Right ventricle myocardium superior (tissue), 1 donor: ENCODE results near the gene IQGAP2. TPM values are rescaled to one million over a fixed set of nuclear protein-coding genes. Genes with fewer than 3 reads are reported as not detected.
A peak's percentile ranks its signal among the peaks of the same experiment; 100 is the strongest.

Experiments
- ATAC-seq: fragments of 200-7000 bp; cut with Tn5 transposase; one replicate; pipeline ENCODE4 v1.9.1; 2020; ENCODE audit warnings: mild to moderate bottlenecking; ENCODE audit not compliant: poor library complexity
- DNase-seq: peaks from one replicate; pipeline ENCODE4 v3.0.0-alpha.2; 2020
- intact Hi-C: fragments of 100-400 bp; cut with DNase I; formaldehyde crosslinking; loops from one replicate; pipeline ENCODE4 v1.11.2; 2022
- total RNA-seq: library from RNA; stranded (reverse); fragmentation: NEBNext Ultra II Directional; extraction: Animal tissue kit (Norgen Biotek cat#: 25700); gene quantifications from one replicate; pipeline ENCODE4 v1.2.1, GENCODE V29; 2021
- donor health status: DM: no; HTN: yes; CAD: no; lungs with severe emphysema.

Gene IQGAP2
- total RNA-seq, 1 donor from 2014 or later = 4.2 TPM

DNA sequence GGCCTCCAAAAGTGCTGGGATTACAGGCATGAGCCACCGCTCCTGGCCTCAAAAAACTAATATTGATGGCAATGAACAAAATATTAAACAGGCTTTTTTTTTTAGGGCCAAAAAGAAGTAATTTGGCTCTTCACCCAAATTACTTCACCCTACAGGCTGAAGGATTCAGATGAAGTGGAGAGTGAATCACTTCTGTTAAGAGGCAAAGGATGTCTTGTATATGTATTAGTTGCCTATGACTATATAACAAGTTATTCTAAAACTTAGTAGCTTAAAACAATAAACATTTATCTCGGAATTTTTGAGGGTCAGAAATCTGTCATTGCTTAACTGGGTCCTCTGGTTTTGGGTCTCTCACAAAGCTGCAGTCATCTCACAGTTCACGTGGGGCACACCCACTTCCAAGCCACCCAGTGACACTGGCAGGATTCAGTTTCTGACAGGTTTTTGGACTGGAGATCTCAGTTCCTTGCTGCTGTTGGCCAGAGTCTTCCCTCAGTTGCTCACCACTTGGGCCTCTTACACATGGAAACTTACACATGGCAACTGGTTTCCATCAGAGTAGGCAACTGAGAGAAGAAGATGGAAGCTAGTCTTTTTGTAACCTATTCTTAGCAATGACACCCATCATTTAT, 66.7 kb downstream of the IQGAP2 start:
- ATAC-seq (no peak), DNase-seq (no peak)
- intact Hi-C loops = no loop called here

DNA sequence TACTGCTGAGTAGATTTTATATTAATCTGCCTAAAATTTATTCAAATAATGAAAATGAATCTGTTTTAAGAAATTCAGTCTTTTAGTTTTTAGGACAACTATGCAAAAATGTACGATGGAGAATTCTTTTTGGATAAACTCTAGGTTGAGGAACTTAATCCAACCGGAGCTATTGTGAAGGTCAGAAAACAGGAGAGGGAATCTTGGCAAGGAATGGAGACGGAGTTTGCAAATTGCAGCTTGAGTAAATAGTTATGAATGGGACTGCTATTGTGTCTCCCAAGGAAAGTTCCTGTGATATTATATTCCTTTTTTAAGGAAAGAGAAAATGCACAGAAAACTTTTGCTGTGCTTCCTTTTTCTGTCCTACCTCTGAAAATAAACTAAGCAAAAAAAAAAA, 67.9 kb downstream of the IQGAP2 start:
- DNase-seq (no peak), ATAC-seq (no peak)
- intact Hi-C loops = no loop called here

DNA sequence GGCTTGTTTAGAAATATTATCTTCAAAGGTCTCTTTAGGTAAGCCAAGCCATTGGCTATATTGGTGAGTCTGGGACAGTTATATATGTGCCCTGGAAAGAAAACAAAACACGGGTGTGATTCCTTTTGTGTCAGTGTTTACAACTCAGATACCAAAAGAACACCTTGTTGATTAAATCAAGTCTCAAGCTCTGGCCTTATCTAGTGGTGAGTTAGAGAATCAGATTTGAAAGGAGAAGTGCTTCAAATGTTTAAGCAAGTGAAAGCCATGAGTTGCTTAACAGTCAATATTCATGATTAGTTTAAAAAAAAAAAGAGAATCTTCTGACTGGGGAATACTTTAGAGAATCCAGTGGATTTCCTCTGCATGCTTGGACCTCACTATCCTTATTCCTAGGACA, 68.3 kb downstream of the IQGAP2 start:
- no peak for ATAC-seq
- intact Hi-C loops = no loop called here
- DNase-seq = no peak

DNA sequence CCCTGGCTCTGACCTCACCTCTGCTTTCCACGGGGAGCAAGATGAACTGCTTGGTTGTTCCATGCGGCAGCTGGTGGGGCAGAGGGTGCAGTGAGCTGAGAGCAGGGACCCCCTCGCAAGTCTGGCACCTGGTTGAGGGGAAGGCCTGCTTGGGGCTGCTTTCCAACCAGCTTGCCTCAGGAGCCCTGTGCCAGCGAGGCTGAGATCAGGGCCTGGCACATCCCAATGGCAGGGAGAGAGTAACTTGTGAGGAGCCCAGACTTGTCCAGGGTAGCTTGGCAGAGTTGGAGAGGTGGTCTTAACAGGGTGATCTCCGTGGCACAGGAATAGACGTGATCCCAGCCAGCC, 68.9 kb downstream of the IQGAP2 start:
- DNase-seq (no peak), ATAC-seq (no peak)
- intact Hi-C loops = no loop called here

DNA sequence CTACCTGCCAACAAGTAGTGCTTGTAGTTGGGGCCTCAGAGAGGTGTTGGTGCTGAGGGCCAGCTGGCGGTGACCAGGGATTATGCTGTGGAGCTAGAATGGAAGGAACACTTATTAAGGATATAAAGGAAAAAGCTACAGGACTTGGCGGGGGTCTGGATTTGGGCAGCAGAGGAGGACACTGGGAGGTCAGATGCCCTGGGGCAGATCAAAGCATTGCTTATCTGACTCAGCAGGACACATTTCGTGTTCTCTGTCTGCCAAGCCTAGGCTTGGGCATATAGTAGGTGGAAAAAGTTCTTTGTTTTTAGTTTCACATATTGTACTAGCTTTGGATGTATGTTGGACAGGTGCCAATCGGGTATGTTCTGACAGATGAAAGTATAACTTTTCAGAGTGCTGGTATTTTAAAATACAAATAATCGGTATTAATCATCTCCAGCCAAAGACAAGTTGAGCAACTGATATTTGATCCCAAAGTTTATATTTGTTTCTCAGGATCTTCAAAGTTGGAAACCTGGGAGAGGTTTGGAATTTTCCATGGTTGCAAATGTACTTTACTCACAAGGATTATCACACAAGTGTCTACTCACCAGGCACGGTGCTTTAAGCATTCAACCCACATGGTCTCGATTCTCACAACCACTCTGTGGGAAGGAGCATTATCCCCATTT, 69.4 kb downstream of the IQGAP2 start:
- DNase-seq (no peak), ATAC-seq (no peak)
- intact Hi-C loops = no loop called here

DNA sequence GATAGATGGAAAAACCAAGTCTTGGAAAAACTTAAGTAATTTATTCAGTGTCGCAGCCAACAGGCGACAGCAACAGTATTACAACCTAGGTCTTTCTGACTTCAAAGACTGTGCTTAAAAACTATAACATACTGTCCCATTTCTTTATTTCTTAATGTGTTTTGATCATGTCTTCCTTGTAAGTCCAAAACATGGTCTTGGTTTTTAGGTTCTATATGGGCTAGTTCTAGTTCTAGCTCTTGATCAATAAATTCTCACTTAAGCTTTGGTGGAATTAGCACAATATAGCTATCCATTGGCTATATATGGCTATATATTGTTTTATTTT, 69.9 kb downstream of the IQGAP2 start:
- no peak for DNase-seq
- ATAC-seq = no peak

DNA sequence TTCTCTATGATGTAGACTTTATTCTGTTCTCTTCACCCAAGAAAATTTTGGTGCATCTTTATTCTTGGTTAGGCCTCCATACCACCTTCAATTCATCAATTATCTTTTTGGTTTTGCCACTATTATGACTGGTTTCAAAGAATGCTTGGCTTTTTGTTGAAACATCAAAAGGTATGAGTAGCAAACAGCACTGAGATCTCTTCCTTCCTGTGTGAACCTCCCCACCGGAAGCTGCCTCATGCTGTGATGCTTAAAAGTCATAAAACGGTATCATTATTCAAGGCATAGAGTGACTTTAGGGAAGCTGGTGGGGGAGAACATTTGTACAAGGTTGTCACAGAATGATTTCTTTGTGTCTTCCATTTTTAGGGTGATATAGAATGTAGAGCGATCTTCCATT, 70.6 kb downstream of the IQGAP2 start:
- intact Hi-C loops = no loop called here
- ATAC-seq (no peak), DNase-seq (no peak)

More for the DNA sequence above, 69.9 kb downstream of the IQGAP2 start:
- intact Hi-C loops = no loop called here

DNA sequence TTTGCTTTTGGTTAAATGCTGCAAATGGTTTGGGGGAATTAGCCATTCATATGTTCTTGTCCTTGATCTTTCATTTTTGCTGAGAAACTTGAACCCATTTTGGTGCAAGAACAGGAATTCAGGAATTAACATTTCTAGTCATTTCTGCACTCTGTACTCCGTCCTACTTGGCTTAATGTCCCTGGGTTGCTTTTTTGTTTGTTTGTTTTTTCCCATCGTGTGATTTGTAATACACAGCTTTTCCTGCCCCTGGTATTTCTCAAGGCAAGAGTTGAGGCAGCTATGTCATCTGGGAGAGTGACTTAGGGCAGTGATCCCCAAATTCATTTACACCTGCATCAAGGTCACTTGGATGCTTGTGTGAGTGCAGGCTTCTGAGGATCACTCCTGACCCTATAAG, 71.3 kb downstream of the IQGAP2 start:
- DNase-seq = no peak
- intact Hi-C loops = no loop called here
- ATAC-seq = no peak

DNA sequence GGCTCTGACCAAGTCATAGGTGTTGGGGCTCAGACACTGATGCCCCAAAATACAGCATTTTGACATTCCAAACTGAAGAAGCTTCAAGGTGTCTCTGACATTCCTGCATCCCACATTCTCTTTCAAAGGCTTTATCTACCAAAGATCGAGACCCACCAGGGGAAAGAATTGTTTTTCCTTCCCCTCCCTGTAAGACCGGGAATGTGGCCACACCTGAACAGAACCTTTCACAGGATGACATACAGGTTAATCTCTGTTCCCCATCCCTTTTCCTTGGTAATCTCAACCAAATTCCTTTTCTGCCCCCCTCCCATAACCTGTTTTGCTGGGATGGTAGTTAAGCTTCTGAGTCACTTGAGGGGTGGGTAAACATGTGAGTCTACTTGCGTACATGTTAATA, 72.3 kb downstream of the IQGAP2 start:
- ATAC-seq (no peak), DNase-seq (no peak)
- intact Hi-C loops = no loop called here

DNA sequence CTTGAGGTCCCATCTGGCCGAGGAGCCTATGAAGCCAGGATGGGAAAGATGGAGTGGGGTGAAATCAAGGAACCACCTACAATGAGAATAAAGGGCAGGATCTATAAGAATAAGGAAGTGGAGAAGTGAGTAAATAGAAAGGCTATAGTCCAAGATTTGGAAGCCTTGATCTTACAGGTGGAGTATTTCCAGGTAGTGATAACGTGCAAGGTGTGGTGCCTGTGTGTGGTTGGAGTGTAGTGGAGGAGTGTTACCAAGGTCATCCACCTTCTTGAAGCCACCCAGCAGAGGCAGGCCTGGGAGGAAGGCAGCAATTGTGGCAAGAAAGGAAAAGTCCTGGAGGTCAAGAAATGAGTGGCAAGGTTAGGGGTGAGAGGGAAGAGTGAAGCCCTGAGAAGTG, 72.9 kb downstream of the IQGAP2 start:
- intact Hi-C loops = no loop called here
- DNase-seq (no peak), ATAC-seq (no peak)

DNA sequence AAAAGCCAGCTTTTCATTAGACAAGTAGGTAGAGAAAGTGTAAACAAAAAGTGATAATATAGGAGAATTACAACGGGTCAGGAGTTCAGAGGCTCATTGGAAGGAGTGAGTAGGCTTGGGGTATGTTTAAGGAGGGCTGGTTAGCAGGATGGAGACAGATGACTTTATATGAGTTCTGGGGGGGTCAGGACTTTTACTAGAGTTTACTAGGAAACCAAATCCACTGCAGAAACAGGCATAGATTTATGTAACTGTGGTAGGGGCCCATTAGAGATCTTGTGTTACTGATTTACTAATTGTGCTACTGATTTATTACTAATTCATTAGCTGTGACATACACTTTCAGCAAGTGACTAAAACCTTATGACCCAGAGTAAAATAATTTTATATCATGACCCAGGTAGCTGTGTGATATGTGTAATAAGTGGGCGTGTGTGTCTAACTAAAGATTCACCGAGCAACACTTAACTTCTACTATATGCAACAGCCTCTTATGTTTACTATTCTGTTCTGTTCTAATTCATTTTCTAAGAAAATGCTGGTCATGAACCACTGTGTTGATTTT, 73.5 kb downstream of the IQGAP2 start:
- ATAC-seq = no peak

DNA sequence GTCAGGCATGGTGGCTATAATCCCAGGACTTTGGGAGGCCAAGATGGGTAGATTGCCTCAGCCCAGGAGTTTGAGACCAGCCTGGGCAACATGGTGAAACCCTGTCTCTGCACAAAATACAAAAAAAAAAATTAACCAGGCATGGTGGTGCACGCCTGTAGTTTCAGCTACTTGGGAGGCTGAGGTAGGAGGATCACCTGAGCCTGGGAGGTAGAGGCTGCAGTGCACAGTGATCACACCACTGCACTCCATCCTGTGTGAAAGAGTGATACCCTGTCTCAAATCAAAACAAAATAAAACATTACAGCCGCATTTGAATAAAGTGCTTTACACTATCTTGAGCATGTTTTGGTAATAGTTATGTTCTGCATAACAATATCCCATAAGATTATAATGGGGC, 74.0 kb downstream of the IQGAP2 start:
- intact Hi-C loops = no loop called here
- ATAC-seq (no peak), DNase-seq (no peak)

More for the DNA sequence above, 73.5 kb downstream of the IQGAP2 start:
- DNase-seq = no peak
- intact Hi-C loops = no loop called here

DNA sequence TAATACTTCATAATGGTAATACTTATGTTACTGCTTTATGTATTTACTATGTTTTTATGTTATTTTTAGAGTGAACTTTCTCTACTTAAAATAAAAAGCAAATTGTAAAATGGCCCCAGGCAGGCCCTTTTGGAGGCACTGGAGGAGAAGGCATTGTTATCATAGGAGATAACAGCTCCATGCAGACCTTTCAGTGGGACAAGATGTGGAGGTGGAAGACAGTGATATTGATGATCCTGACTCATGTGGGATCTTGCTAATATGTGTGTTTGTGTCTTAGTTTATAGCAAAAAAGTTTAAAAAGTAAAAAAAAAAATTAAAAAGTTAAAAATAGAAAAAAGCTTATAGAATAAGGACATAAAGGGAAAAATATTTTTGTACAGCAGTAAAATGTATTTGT, 74.5 kb downstream of the IQGAP2 start:
- ATAC-seq = no peak
- DNase-seq = no peak
- intact Hi-C loops = no loop called here

DNA sequence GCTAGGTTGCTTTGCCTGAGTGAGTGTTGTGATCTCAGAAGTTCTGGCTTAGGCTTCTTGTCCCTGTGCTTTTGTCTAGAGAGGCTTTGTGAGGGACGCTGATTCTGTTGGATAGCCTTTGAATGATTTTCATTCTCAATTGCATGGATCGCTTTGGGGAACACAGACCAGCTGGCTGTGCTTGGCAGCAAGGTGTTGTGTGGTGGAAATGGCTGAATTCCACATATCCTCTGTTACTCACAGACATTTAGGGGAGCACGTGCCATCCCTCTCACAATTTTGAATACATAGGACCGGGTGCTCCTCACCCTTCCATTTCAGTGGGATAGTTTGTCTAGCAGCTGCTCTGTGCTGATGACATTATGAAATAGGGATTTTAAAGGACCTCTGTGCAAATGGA, 76.2 kb downstream of the IQGAP2 start:
- ATAC-seq = no peak
- intact Hi-C loops = no loop called here

DNA sequence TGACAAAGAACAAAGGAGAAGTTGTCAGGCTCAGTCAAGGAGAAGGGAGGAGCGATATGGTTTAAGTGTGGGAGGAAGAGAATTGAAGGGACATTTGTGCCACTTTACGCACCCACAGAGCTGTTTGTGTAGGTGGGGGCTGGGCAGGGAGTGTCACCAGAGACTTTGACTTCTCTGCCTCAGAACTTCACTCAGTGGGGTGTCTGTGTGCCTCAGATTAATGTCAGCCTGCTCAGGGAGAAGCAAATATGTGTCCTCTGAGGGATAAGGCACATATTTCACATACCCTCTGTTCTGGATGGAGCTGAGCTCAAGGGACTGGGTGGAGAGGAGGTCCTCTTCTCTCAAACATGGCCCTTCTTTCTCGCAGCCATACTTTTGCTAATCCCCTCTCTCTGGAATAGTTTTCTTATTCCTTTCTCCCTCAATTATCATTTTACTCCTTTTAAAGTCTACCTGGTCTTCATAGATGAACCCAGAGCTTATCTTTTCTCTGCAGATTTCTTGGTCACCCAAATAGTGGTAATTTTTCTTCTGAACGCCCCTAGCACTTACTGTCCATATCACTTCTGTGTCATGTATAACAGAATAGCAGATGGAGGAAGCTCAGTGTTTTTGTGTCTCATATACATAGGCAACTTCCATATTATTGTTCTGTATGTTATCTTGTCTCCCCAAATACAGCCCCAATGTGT, 77.0 kb downstream of the IQGAP2 start:
- ATAC-seq (peak; percentile 27), DNase-seq (no peak)
- intact Hi-C loops = no loop called here

More for the DNA sequence above, 76.2 kb downstream of the IQGAP2 start:
- DNase-seq = no peak

DNA sequence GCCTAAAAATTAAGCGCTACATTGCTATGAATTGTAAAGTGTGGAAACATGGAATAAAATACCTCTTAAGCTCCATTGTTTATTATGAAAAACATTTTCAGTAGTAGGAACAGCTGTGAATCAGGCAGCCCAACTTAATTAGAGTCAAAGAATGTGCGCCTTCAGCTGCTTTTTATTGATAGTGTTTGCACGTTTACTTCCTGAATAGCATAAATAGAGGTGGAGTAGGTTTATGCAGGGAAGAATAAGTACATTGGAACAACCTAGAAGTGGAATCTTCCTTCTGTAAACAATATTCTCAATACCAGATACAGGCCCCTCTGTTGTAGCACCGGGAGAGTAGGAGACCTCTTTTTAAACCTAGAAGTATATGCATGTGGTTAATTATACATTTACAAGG, 79.9 kb downstream of the IQGAP2 start:
- no peak for ATAC-seq
- intact Hi-C loops = no loop called here

DNA sequence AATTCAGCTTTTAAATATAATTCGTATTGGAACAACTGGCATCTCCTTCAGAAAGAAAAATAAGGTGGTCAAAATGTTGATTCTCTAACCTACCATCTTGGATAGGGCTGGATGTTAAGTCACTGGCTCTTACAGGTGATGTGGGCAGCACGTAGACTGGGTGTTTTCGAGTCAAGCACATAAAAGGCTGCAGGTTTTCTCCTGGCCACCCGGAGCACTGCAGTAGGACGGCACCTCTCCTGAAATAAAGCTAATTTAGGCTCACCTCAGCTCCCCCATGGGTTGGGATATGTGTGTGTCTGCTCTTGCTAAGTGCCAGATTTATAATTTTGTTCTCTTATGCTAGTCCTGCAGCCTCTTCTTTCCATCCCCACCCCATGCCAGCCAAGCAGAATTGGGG, 80.3 kb downstream of the IQGAP2 start:
- ATAC-seq = no peak
- intact Hi-C loops = no loop called here
- DNase-seq = no peak

More for the DNA sequence above, 79.9 kb downstream of the IQGAP2 start:
- no peak for DNase-seq

DNA sequence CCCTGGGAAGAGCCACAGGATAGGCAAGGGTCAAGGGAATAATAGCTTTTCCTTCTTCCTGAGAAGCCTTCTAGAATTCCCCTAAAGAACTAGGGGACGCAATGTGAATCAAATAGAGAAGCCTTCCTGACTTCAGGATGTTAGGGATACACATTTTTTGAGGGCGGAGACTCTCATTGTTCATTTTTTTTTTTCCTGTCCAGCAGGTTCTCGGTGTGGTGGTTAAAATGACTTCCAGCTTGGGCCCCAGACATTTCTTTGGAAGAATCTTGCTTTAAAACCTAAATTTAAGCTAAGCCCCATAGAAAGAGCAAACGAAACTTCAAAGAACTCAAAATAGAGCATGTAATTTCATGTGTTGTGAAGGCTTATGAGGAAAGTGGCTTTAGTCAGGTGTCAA, 80.8 kb downstream of the IQGAP2 start:
- DNase-seq (no peak), ATAC-seq (no peak)
- intact Hi-C loops = no loop called here

DNA sequence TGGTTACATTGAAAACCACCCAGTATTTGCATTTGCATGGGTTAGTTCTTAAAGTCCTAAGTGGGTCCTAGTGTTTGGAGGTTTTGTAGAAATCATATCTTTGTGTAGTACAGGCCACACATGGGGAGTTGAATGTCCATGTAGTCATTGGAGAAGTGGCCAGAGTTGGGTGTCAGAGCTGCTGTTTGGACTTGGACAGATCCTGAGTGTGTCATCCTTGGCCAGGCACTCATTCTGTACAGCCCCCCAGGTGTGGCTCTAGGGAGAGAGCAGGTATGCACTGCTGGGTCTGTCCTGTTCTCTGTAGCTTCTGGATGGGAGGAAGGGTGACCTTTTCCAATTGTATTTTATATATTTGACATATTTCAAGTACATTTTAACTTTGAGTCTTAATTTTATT, 82.4 kb downstream of the IQGAP2 start:
- ATAC-seq = no peak

DNA sequence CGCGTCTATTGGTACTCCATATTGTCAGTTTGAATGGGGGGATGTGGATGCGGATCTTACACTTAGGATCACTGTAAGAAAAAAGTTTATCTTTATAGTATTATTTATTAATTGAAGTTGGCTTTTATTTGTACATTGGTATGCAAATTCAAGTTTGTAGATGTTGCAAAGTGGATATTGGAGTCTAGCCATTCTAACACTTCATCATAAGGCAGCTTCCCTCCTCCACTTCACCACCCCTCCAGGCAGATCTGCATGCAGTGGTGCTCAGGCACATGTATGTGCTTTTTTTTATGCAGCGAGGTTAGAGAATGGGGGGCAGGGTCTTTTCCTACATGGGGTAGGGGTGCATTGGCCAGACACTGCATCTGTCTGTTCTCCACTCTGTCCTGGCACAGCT, 84.3 kb downstream of the IQGAP2 start:
- intact Hi-C loops = no loop called here
- DNase-seq (no peak), ATAC-seq (no peak)

More for the DNA sequence above, 82.4 kb downstream of the IQGAP2 start:
- intact Hi-C loops = no loop called here
- DNase-seq = no peak
